HL-60 (cell line): ENCODE data around the gene DPPA4.

Experiments used
- DNase-seq, 2 experiments: peaks; one replicate each; pipeline ENCODE4 v3.0.0-alpha.2; 2010 to 2020; ENCODE audit warnings: low read depth in 1 of 2, low spot score in 1 of 2
- H3K27ac ChIP-seq: fragments of 250-450 bp; sonication (Bioruptor Pico); replicated peaks from 2 replicates; pipeline ENCODE4 v1.5.1; 2020; ENCODE audit warnings: mild to moderate bottlenecking, moderate library complexity
- H3K27me3 ChIP-seq: fragments of 250-450 bp; sonication (Bioruptor Pico); 2 replicates; pipeline ENCODE4 v1.5.1; 2021; ENCODE audit warnings: mild to moderate bottlenecking, moderate library complexity; ENCODE audit not compliant: insufficient read depth, poor library complexity, severe bottlenecking
- H3K4me3 ChIP-seq: replicated peaks from 2 replicates; pipeline ENCODE4 v1.5.1; 2011; ENCODE audit warnings: mild to moderate bottlenecking, control low read depth, low read length; ENCODE audit not compliant: insufficient read depth
- GABPA ChIP-seq: IDR thresholded peaks from 2 replicates; pipeline ENCODE4 v1.6.1; 2012; ENCODE audit warnings: low read depth
- POLR2AphosphoS5 ChIP-seq: IDR thresholded peaks from 2 replicates; pipeline ENCODE4 v1.6.1; 2012; ENCODE audit warnings: low read depth
- SPI1 ChIP-seq: IDR thresholded peaks from 2 replicates; pipeline ENCODE4 v1.6.1; 2012; ENCODE audit warnings: low read depth, mild to moderate bottlenecking, borderline replicate concordance
- TF ChIP-seq, protein P1 (sequence below): IDR thresholded peaks from 2 replicates; pipeline ENCODE4 v1.6.1; 2012; ENCODE audit warnings: low read depth; ENCODE audit not compliant: insufficient replicate concordance
- TF ChIP-seq, protein P2 (sequence below): IDR thresholded peaks from one replicate; pipeline ENCODE4 v1.5.1; 2011; ENCODE audit warnings: low read length, control low read depth, inconsistent platforms; ENCODE audit not compliant: insufficient read depth

Gene DPPA4

DNA sequence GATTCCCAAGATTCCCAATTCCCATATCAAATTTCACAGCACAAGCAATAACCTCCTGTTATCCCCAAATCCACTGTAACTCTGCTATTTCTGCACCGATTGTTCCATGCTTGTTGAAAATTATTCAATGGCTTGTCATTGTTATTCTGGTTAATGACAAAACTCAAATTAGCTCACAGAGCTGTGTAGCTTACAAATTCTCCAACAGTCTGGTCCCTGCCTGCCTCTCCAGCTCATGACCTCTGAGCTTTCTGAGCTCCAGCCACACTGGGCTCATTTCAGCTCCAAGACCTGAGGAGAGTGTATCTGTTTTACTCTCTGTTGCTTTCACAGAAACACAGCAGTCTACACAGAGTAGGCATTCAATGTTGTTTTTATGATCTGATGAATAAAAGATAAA is 24.3 kb downstream of the DPPA4 start:
- no peak for DNase-seq
- Histone ChIP-seq H3K27ac (no peak overlapping the region), H3K4me3 (no peak overlapping the region), H3K27me3 (no peaks in the 10 kb centered on the region)
- TF ChIP-seq, protein P1, sequence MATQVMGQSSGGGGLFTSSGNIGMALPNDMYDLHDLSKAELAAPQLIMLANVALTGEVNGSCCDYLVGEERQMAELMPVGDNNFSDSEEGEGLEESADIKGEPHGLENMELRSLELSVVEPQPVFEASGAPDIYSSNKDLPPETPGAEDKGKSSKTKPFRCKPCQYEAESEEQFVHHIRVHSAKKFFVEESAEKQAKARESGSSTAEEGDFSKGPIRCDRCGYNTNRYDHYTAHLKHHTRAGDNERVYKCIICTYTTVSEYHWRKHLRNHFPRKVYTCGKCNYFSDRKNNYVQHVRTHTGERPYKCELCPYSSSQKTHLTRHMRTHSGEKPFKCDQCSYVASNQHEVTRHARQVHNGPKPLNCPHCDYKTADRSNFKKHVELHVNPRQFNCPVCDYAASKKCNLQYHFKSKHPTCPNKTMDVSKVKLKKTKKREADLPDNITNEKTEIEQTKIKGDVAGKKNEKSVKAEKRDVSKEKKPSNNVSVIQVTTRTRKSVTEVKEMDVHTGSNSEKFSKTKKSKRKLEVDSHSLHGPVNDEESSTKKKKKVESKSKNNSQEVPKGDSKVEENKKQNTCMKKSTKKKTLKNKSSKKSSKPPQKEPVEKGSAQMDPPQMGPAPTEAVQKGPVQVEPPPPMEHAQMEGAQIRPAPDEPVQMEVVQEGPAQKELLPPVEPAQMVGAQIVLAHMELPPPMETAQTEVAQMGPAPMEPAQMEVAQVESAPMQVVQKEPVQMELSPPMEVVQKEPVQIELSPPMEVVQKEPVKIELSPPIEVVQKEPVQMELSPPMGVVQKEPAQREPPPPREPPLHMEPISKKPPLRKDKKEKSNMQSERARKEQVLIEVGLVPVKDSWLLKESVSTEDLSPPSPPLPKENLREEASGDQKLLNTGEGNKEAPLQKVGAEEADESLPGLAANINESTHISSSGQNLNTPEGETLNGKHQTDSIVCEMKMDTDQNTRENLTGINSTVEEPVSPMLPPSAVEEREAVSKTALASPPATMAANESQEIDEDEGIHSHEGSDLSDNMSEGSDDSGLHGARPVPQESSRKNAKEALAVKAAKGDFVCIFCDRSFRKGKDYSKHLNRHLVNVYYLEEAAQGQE, result no peak

DNA sequence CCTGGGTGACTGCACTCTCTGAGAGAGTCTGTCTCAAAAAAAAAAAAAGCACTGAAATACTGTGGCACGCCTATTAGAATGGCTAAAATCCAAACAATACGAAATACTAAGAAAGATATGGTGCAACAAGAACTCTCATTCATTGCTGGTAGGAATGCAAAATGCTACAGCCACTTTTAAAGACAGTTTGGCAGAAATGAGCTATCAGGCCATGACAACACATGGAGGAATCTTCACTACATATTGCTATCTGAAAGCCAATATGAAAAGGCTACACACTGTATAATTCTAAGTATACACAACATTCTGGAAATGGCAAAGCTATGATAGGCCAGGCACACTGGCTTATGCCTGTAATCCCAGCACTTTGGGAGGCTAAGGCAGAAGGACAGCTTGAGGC is 39.9 kb downstream of the DPPA4 start:
- Histone ChIP-seq H3K4me3 (no peak overlapping the region), H3K27ac (no peak overlapping the region), H3K27me3 (no peaks in the 10 kb centered on the region)
- TF ChIP-seq, protein P2, sequence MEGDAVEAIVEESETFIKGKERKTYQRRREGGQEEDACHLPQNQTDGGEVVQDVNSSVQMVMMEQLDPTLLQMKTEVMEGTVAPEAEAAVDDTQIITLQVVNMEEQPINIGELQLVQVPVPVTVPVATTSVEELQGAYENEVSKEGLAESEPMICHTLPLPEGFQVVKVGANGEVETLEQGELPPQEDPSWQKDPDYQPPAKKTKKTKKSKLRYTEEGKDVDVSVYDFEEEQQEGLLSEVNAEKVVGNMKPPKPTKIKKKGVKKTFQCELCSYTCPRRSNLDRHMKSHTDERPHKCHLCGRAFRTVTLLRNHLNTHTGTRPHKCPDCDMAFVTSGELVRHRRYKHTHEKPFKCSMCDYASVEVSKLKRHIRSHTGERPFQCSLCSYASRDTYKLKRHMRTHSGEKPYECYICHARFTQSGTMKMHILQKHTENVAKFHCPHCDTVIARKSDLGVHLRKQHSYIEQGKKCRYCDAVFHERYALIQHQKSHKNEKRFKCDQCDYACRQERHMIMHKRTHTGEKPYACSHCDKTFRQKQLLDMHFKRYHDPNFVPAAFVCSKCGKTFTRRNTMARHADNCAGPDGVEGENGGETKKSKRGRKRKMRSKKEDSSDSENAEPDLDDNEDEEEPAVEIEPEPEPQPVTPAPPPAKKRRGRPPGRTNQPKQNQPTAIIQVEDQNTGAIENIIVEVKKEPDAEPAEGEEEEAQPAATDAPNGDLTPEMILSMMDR, result no peak
- no peak for TF ChIP-seq SPI1
- TF ChIP-seq POLR2AphosphoS5, result no peak
- TF ChIP-seq GABPA, result no peak
- TF ChIP-seq, protein P1, result no peak
- DNase-seq, result no peak

DNA sequence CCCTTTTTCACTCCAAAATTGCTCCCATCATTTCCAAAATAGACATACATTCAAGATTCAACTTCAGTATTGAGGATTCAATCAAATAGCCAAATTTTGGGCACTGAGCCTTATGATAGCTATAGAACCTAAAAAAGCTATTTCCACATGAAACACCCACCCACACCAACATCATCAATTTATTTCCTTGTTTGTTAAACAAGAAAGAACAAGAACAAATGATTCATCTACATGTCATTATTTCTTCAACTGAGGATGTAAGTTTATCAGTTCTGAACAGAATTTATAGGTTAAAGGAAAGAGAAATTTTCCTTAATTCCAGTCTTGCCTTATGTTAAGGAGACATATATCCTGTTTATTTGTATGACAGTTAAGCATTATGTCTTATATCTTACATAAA is 53.3 kb downstream of the DPPA4 start:
- Histone ChIP-seq H3K27ac (no peak overlapping the region), H3K4me3 (no peak overlapping the region), H3K27me3 (peaks cover 2% of the 10 kb centered on the region)
- DNase-seq, result no peak
- TF ChIP-seq, protein P2, result no peak
- TF ChIP-seq GABPA, result no peak
- no peak for TF ChIP-seq POLR2AphosphoS5
- no peak for TF ChIP-seq SPI1
- TF ChIP-seq, protein P1, result no peak

DNA sequence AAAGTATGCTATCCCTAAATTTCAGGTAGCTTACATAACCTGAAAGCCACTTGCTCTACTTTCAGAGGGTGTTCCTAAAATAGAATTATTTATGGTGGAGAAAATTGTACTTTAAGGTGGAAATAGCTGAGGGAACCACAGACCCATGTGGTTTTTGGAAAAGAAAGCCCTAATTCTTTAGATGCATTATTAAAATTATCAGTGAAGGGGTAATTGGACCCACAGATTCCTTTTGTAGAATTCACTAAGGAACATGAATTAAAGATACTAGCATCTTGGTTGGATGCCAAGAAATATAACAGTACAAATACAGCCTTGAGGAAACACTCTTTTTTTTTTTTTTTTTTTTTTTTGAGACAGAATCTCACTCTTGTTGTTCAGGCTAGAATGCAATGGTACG is 58.8 kb downstream of the DPPA4 start:
- no peak for TF ChIP-seq GABPA
- TF ChIP-seq SPI1, result no peak
- TF ChIP-seq, protein P1, result no peak
- TF ChIP-seq, protein P2, result no peak
- no peak for TF ChIP-seq POLR2AphosphoS5
- DNase-seq, result no peak
- no peak overlapping the region for H3K27ac ChIP-seq

More for the DNA sequence above, 58.8 kb downstream of the DPPA4 start:
- H3K27me3 ChIP-seq, result no peaks in the 10 kb centered on the region
- no peak overlapping the region for H3K4me3 ChIP-seq
